Bone marrow (tissue), 2 donors: Measurements from ENCODE around the gene NAPEPLD.
"Not testable (repeated sequence)": the region's sequence is repeated elsewhere in the genome, so short reads cannot be mapped to it uniquely, and the experiment has no call there.

Experiments
- DNase-seq, 2 donors: peaks; one replicate each; lab custom pipeline; 2025; lab: John Stamatoyannopoulos, UW

NAPEPLD gene

DNA sequence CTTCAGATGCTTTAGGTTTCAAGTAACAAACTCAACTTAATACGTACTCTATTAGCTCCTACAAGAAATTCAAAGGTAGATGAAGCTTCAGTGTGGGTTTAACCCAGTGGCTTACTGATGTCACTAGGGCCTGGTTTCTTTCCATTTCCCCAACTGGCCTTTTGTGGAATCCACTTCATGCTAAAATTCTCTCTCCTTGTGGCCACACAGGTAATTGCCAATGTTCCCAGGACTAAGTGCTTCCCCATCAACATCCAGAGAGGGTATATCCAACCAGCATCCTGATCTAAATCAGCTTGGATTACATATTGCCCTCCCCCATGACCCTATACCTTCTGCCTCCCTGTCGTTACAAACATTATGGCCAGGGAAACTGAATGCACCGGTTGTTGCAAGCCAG, 85.0 kb downstream of the NAPEPLD start:
- no peak for DNase-seq

DNA sequence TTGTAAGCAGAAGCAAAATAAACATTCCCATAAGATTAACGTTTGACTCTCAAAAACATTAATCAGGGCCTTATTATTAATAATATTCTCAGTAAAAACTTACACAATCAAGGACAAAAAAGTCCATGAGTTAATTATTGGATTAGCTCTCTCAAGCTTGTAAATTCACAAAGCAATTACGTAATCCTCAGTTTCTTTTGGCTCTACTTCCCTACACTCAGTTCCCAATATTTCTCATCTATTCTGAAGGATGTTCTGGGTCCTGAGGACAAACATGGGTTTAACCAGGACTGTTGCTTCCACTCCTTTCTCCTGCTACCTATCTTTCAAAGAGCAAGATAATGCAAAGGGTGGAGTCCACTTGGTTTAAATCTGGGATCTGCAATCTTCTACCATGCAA, 89.4 kb downstream of the NAPEPLD start:
- DNase-seq, result no peak

- DNase-seq, result no peak
Observed at GRCh38 chr7:103058122-103058521, 90.8 kb downstream of the NAPEPLD start.

DNA sequence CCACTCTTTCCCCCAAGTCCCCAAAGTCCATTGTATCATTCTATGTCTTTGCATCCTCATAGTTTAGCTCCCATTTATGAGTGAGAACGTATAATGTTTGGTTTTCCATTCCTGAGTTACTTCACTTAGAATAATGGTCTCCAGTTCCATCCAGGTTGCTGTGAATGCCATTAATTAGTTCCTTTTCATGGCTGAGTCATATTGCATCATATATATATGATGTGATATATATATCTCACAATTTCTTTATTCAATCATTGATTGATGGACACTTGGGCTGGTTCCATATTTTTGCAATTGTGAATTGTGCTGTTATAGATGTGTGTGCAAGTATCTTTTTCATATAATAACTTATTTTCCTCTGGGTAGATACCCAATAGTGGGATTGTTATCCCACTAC, 92.9 kb downstream of the NAPEPLD start:
- DNase-seq, result not testable (repeated sequence)

DNA sequence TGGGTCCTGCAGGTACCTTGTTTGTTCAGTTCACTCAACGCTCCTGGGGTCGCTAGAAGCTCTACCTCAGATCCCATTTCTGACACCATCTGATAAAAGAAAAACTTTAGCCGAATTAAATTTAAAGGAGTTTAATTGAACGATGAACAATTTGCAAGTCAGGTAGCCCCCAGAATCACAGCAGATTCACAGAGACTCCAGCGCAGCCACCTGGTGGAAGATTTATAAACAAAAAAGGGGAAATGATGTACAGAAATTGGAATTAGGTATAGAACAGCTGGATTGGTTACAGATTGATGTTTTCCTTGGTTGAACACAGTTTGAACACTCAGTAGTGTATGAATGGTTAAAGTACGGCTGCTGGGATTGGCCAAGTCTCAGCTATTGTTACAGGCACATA, 97.4 kb downstream of the NAPEPLD start:
- DNase-seq, result no peak
